Testis (tissue), 2 donors: ENCODE results near the gene PHF24.

ENCODE experiments used
- CTCF ChIP-seq, 3 experiments: fragments of 450-650 bp in 2 of 3; fragments of 200-600 bp in 1 of 3; sonication (generic) in 1 of 3; IDR thresholded peaks; one replicate each; pipeline ENCODE4 v1.5.1; 2016 to 2019; ENCODE audit warnings: antibody characterized with exemption in 3 of 3, mild to moderate bottlenecking in 2 of 3, moderate library complexity in 1 of 3
- POLR2A ChIP-seq: fragments of 450-650 bp; IDR thresholded peaks from one replicate; pipeline ENCODE4 v1.6.1; 2017; ENCODE audit warnings: antibody characterized with exemption, mild to moderate bottlenecking, moderate library complexity

GRCh38 chr9:34985311-34985899, 27.3 kb downstream of the PHF24 start:
- TF ChIP-seq POLR2A (no peak), CTCF (IDR thresholded peaks at IDR 0.05) (peak; percentile 75 to 84 (median 77))
